OCI-LY1 (cell line): ENCODE results near the gene SDK1.

ENCODE experiments used
- EZH2 ChIP-seq: fragments of 200-600 bp; sonication (generic), shearing (Covaris generic); IDR thresholded peaks from 2 replicates; pipeline ENCODE4 v1.8.0; 2017; ENCODE audit warnings: borderline replicate concordance, mixed run types, mild to moderate bottlenecking, antibody characterized with exemption, low read length, moderate library complexity, mixed read lengths
- TF ChIP-seq, protein P1 (sequence below): fragments of 200-600 bp; sonication (generic), shearing (Covaris generic); IDR thresholded peaks from 2 replicates; pipeline ENCODE4 v1.5.1; 2017; ENCODE audit warnings: mild to moderate bottlenecking, antibody characterized with exemption, low read length, moderate library complexity, mixed read lengths

DNA sequence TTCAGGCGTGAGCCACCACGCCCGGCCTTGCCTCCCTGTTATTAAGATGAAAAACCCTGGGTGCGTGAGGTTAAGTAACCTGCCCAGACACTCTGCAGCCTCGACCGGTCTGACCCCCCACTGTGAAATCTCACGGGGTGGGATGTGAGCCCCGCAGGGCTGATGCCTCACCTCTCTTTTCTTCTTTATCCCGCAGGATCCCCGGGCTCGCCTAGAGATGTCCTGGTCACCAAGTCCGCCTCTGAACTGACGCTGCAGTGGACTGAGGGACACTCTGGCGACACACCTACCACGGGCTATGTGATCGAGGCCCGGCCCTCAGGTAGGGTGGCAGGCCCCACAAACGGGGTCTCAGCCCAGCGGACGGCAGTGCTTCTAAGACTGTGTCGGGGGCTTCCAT lies 920.0 kb downstream of the SDK1 start:
- no peak for TF ChIP-seq EZH2
- TF ChIP-seq, protein P1, sequence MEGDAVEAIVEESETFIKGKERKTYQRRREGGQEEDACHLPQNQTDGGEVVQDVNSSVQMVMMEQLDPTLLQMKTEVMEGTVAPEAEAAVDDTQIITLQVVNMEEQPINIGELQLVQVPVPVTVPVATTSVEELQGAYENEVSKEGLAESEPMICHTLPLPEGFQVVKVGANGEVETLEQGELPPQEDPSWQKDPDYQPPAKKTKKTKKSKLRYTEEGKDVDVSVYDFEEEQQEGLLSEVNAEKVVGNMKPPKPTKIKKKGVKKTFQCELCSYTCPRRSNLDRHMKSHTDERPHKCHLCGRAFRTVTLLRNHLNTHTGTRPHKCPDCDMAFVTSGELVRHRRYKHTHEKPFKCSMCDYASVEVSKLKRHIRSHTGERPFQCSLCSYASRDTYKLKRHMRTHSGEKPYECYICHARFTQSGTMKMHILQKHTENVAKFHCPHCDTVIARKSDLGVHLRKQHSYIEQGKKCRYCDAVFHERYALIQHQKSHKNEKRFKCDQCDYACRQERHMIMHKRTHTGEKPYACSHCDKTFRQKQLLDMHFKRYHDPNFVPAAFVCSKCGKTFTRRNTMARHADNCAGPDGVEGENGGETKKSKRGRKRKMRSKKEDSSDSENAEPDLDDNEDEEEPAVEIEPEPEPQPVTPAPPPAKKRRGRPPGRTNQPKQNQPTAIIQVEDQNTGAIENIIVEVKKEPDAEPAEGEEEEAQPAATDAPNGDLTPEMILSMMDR, result no peak
